ENCODE measurements around the gene DDX23.

- no peak for TF ChIP-seq CTCF (IDR thresholded peaks at IDR 0.05; ENCODE audit: low read depth, low read length, poor library complexity, severe bottlenecking)
- TF ChIP-seq EZH2phosphoT487 (IDR thresholded peaks at IDR 0.05; ENCODE audit: borderline replicate concordance, low read length), result no peak
These were observed 28.7 kb upstream of the DDX23 start for GRCh38 chr12:48880647-48881046.

All from DOHH2 (cell line).